Femur (tissue), 1 donor: Measurements from ENCODE around the gene THPO.

Source experiments
- DNase-seq: peaks from one replicate; pipeline ENCODE4 v3.0.0-alpha.2; 2017

THPO gene

DNA sequence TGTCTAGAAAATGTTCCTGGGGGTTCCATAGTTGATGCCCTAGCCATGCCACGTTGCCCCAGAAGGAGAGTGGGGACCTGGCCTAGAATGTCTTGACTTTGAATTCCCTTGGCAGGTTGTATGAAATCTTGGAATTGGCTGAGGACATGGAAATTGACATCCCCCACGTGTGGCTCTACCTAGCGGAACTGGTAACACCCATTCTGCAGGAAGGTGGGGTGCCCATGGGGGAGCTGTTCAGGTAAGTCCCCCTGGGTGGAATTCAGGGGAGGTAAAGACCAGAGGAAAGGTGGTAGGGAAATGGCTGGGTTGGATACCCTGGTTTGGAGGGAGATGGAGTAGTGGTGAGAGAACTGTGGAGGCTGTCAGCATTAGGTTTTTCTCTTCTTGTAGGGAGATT is 49.5 kb downstream of the THPO start:
- DNase-seq = no peak

DNA sequence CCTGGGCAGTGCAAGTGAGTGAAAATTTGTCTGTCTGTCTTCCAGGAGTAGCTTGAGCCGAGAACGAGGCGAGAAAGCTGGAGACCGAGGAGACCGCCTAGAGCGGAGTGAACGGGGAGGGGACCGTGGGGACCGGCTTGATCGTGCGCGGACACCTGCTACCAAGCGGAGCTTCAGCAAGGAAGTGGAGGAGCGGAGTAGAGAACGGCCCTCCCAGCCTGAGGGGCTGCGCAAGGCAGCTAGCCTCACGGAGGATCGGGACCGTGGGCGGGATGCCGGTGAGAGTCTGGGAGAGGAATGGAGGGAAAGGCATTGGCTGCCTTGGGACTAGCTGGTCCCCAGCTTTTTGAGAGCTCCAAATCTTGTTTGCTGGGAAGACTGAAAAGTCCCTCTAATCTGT is 50.8 kb downstream of the THPO start:
- DNase-seq = no peak

DNA sequence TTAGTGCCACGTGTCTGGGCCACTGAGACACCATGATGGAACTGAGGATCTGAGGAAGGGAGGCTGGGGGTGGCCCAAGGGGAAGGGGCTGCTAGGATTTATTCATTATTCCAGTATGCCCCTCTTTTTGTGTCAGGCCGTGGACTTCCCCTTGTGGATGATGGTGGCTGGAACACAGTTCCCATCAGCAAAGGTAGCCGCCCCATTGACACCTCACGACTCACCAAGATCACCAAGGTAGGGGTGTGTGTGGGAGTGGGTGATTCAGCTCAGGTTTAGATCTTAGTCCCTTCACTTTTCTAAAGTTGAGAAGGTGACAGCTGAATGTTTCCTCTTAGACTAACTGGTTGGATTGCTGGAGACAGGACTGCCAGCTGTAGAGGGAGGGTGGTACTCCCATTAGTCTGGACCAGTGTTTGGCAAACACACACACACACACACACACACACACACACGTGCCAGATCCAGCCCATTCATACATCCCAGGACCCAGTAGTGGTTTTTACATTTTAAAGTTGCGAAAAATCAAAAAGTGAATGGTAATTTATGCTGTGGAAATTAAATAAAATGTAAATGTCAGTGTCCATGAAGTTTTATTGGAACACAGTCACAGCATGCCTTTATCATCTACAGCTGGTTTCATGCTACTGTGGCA is 52.2 kb downstream of the THPO start:
- no peak for DNase-seq

DNA sequence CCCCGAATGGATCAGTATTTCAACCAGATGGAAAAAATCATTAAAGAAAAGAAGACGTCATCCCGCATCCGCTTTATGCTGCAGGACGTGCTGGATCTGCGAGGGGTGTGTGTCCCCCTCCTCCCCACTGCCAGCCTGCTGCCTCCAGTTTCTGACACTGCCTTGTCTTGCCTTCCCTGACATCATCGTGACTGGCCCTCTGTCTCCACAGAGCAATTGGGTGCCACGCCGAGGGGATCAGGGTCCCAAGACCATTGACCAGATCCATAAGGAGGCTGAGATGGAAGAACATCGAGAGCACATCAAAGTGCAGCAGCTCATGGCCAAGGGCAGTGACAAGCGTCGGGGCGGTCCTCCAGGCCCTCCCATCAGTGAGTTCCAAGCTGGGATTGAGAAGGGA is 52.7 kb downstream of the THPO start:
- no peak for DNase-seq

DNA sequence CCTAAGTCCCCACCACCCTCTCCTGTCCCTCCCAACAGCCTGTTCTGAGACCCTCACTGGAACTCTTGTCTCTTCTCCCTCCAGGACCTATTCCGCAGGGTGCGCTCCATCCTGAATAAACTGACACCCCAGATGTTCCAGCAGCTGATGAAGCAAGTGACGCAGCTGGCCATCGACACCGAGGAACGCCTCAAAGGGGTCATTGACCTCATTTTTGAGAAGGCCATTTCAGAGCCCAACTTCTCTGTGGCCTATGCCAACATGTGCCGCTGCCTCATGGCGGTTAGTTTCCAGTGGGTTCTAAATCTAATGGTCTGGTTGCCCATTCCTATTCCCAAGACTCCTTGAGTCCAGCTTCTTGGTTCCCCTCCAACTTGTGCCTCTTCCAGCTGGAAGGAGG is 54.3 kb downstream of the THPO start:
- no peak for DNase-seq

DNA sequence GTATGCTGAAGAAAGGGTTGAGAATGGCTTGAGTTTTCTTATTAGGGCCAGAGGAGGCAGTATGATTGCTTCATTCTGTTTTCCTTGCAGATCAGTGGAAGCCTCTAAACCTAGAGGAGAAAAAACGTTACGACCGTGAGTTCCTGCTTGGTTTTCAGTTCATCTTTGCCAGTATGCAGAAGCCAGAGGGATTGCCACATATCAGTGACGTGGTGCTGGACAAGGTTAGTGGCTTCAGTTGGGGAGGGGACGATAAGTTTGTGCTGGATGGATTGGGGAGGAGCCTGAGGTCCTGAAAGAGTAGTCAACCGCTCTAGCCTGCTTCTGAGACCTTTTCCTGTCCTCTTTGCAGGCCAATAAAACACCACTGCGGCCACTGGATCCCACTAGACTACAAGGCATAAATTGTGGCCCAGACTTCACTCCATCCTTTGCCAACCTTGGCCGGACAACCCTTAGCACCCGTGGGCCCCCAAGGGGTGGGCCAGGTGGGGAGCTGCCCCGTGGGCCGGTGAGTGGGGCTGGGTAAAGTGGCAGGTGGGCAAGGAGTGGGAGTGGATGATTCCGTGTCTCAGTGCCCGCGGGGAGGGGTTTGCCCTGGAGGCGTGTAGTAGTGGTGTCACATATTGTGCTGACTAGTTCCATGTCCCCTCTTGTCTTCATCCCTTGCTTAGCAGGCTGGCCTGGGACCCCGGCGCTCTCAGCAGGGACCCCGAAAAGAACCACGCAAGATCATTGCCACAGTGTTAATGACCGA is 55.1 kb downstream of the THPO start:
- no peak for DNase-seq
